HepG2 (cell line): ENCODE measurements around the gene DDR1. TPM values are rescaled to one million over a fixed set of nuclear protein-coding genes. Genes with fewer than 3 reads are reported as not detected.
A peak's percentile ranks its signal among the peaks of the same experiment; 100 is the strongest.

Experiments
- HOMEZ ChIP-seq: IDR thresholded peaks from 2 replicates; pipeline ENCODE4 v1.6.1; 2016; ENCODE audit warnings: low read depth
- KDM5B ChIP-seq: sonication (generic); formaldehyde crosslinking; IDR thresholded peaks from 2 replicates; pipeline ENCODE4 v1.4.0; 2020; ENCODE audit warnings: missing genetic modification reagents, mild to moderate bottlenecking, borderline replicate concordance
- MBNL3 ChIP-seq: fragments of 250-450 bp; sonication (Bioruptor Pico); conservative IDR thresholded peaks from 2 replicates; pipeline ENCODE4 v1.8.0; 2022; ENCODE audit warnings: mild to moderate bottlenecking, inconsistent platforms
- MLLT10 ChIP-seq: sonication (generic); formaldehyde crosslinking; IDR thresholded peaks from 2 replicates; pipeline ENCODE4 v1.4.0; 2020; ENCODE audit warnings: missing genetic modification reagents
- NFE2 ChIP-seq: sonication (generic); formaldehyde crosslinking; IDR thresholded peaks from 2 replicates; pipeline ENCODE4 v1.4.0; 2020; ENCODE audit warnings: missing genetic modification reagents
- NONO ChIP-seq, 2 experiments: fragments of 450-650 bp in 1 of 2; sonication (generic) in 1 of 2; formaldehyde crosslinking in 1 of 2; IDR thresholded peaks in 1 of 2; conservative IDR thresholded peaks in 1 of 2; 2 replicates each; pipeline versions ENCODE4 v1.6.1 to v1.8.0; 2017 to 2022; ENCODE audit warnings: mild to moderate bottlenecking in 1 of 2, missing genetic modification reagents in 1 of 2, moderate library complexity in 1 of 2
- PHF20 ChIP-seq: sonication (generic); formaldehyde crosslinking; IDR thresholded peaks from 2 replicates; pipeline ENCODE4 v1.5.0; 2020; ENCODE audit warnings: mild to moderate bottlenecking, missing genetic modification reagents
- PHF5A ChIP-seq: IDR thresholded peaks from one replicate; pipeline ENCODE4 v1.6.1; 2018; ENCODE audit warnings: low read depth, missing genetic modification reagents; ENCODE audit not compliant: unreplicated experiment
- POLR2AphosphoS5 ChIP-seq: IDR thresholded peaks from 2 replicates; pipeline ENCODE4 v1.6.1; 2012; ENCODE audit warnings: low read depth, low read length
- SAP130 ChIP-seq: IDR thresholded peaks from 2 replicates; pipeline ENCODE4 v1.6.1; 2016; ENCODE audit warnings: low read depth
- SNAI1 ChIP-seq: sonication (generic); formaldehyde crosslinking; IDR thresholded peaks from 2 replicates; pipeline ENCODE4 v1.5.0; 2020; ENCODE audit warnings: mild to moderate bottlenecking, missing genetic modification reagents, borderline replicate concordance
- SOX13 ChIP-seq, 3 experiments: fragments of 450-650 bp in 1 of 3; sonication (generic) in 1 of 3; formaldehyde crosslinking in 1 of 3; IDR thresholded peaks in 2 of 3; conservative IDR thresholded peaks in 1 of 3; 2 replicates each; pipeline versions ENCODE4 v1.5.0 to v1.6.1; 2016 to 2020; ENCODE audit warnings: antibody characterized with exemption in 1 of 3, mild to moderate bottlenecking in 1 of 3, missing compliant biosample characterization in 1 of 3, missing genetic modification reagents in 1 of 3, moderate library complexity in 1 of 3
- TCF7L2 ChIP-seq: IDR thresholded peaks from 2 replicates; pipeline ENCODE4 v1.6.1; 2011; ENCODE audit warnings: mild to moderate bottlenecking, low read depth, low read length, moderate library complexity
- THAP11 ChIP-seq: IDR thresholded peaks from 2 replicates; pipeline ENCODE4 v1.6.1; 2016; ENCODE audit warnings: missing biosample characterization, missing genetic modification reagents
- TOE1 ChIP-seq: sonication (generic); formaldehyde crosslinking; IDR thresholded peaks from 2 replicates; pipeline ENCODE4 v1.4.0; 2020; ENCODE audit warnings: mild to moderate bottlenecking, missing genetic modification reagents
- TP53 ChIP-seq: sonication (generic); formaldehyde crosslinking; conservative IDR thresholded peaks from 2 replicates; pipeline ENCODE4 v1.4.0; 2020; ENCODE audit warnings: missing genetic modification reagents
- ZBTB20 ChIP-seq: sonication (generic); formaldehyde crosslinking; IDR thresholded peaks from 2 replicates; pipeline ENCODE4 v1.8.1; 2023; ENCODE audit warnings: missing genetic modification reagents, low read depth, mild to moderate bottlenecking, borderline replicate concordance
- ZFYVE20 ChIP-seq: sonication (generic); formaldehyde crosslinking; IDR thresholded peaks from 2 replicates; pipeline ENCODE4 v1.8.0; 2023; ENCODE audit warnings: low read depth, mild to moderate bottlenecking, moderate library complexity, missing genetic modification reagents, borderline replicate concordance
- ZNF234 ChIP-seq: sonication (generic); formaldehyde crosslinking; conservative IDR thresholded peaks from 2 replicates; pipeline ENCODE4 v1.5.1; 2020; ENCODE audit warnings: mild to moderate bottlenecking, missing genetic modification reagents
- ZNF281 ChIP-seq: sonication (generic); formaldehyde crosslinking; IDR thresholded peaks from 2 replicates; pipeline ENCODE4 v1.4.0; 2020; ENCODE audit warnings: missing genetic modification reagents, borderline replicate concordance
- ZNF451 ChIP-seq: sonication (generic); formaldehyde crosslinking; IDR thresholded peaks from 2 replicates; pipeline ENCODE4 v1.5.0; 2020; ENCODE audit warnings: mild to moderate bottlenecking, missing genetic modification reagents
- ZNF501 ChIP-seq: sonication (generic); formaldehyde crosslinking; IDR thresholded peaks from 2 replicates; pipeline ENCODE4 v1.5.1; 2020; ENCODE audit warnings: mild to moderate bottlenecking, moderate library complexity, missing genetic modification reagents
- ZNF569 ChIP-seq: sonication (generic); formaldehyde crosslinking; IDR thresholded peaks from 2 replicates; pipeline ENCODE4 v1.5.0; 2020; ENCODE audit warnings: mild to moderate bottlenecking, missing genetic modification reagents, moderate library complexity, borderline replicate concordance
- ZNF605 ChIP-seq: sonication (generic); formaldehyde crosslinking; IDR thresholded peaks from 2 replicates; pipeline ENCODE4 v1.8.0; 2022; ENCODE audit warnings: mild to moderate bottlenecking, missing genetic modification reagents
- polyA plus RNA-seq, 8 experiments: library from polyadenylated mRNA; depleted of rRNA in 3 of 8; stranded (reverse) in 7 of 8; unstranded in 1 of 8; fragments of >200 nt; fragmentation: Illumina TruSeq in 4 of 8; extraction: Trizol in 4 of 8; gene quantifications; 2 replicates each; pipeline versions ENCODE4 v1.2.1 to v1.2.3, GENCODE V29; 2011 to 2016; ENCODE audit warnings: low read depth in 4 of 8, missing spikeins in 1 of 8, mixed read lengths in 1 of 8; ENCODE audit not compliant: insufficient read depth in 1 of 8
- total RNA-seq, 5 experiments: library from RNA; depleted of rRNA; stranded (reverse); fragments of >200 nt; fragmentation: Illumina TruSeq; extraction: Trizol; gene quantifications; 2 replicates each; pipeline ENCODE4 v1.2.3, GENCODE V29; 2016; ENCODE audit warnings: low read depth in 1 of 5
- TF ChIP-seq, protein P1 (sequence below): sonication (generic); formaldehyde crosslinking; IDR thresholded peaks from 2 replicates; pipeline ENCODE4 v1.4.0; 2020; ENCODE audit warnings: mild to moderate bottlenecking, missing genetic modification reagents

Gene DDR1
- total and polyA plus RNA-seq, 2 of the 13 experiments (the other 11 are each of a cell fraction or from before 2014, with no cell fraction given), result 16.7 to 20.2 TPM

DNA sequence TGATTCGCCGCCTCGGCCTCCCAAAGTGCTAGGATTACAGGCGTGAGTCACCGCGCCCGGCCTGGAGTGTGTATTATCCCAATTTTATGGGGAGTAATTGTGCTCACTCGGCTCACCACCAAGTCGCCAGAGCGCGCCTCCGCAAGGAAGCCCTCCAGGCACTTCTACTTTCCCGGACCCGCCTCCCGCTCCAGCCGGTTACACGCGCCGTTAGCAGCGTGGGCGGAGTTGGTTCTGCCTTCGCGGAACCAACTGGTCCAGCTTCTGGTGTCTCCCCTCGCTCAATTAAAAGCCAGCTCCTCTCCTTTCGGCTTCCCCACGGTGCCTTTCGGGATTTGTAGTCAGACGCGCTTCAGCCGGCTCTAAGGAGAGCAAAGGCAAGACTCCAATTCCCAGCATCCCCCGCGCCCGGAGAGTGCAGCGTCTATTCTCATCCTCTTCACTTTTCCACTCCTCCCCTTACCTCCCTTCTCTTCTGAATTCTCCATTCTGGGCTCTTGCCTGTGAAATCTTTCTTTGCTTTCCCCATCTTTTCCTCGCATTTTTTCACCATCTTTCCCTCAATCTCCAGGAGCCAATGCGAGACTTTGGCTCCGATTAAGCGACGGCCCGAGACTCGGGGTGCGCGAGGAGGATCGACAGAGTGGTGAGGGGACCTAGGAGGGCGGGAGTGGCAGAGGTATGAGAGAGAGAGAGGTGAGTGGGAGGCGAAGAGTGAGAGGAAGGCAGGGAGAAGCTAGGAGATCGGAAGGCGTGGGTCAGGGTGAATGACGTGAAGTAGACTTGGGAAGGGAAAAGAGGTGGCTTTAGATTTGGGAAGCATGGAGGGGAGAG is 23.7 kb downstream of the DDR1 start, which contains the start of gene GTF2H4 (continued):
- TF ChIP-seq NONO (IDR thresholded peaks at IDR 0.05) (no peak), NONO (CRISPR knock-in tag; conservative IDR thresholded peaks at IDR 0.05) (0 out of 2 replicates have a peak, but pooled peaks have one; percentile 24), PHF20 (CRISPR knock-in tag) (peak; percentile 90), KDM5B (CRISPR knock-in tag) (peak; percentile 79; the same call in 1 of the 2 replicates), ZNF451 (peak; percentile 52), MBNL3 (CRISPR knock-in tag) (no peak), SAP130 (CRISPR knock-in tag) (peak; percentile 96), MLLT10 (no peak), ZNF234 (CRISPR knock-in tag) (0 out of 2 replicates have a peak, but pooled peaks have one; percentile 30), TP53 (CRISPR knock-in tag) (no peak), HOMEZ (no peak), ZNF569 (CRISPR knock-in tag) (no peak), TCF7L2 (no peak), TOE1 (CRISPR knock-in tag) (no peak), ZNF501 (CRISPR knock-in tag) (peak; percentile 98), NFE2 (CRISPR knock-in tag) (no peak), SOX13 (IDR thresholded peaks at IDR 0.05) (peak; percentile 73; the same call in 1 of the 2 replicates), SOX13 (CRISPR knock-in tag; conservative IDR thresholded peaks at IDR 0.05 in 1 of 2, IDR thresholded peaks at IDR 0.05 in 1 of 2) (peak in 1 of 2 experiments; percentile 52; a peak in 2 of 4 replicates), ZNF281 (CRISPR knock-in tag) (no peak; the same call in none of the 2 replicates), THAP11 (peak; percentile 100), PHF5A (peak; percentile 90), ZNF605 (no peak; the same call in 1 of the 2 replicates), POLR2AphosphoS5 (peak; percentile 63), ZBTB20 (CRISPR knock-in tag) (peak; percentile 77), SNAI1 (CRISPR knock-in tag) (no peak), ZFYVE20 (CRISPR knock-in tag) (no peak)
- TF ChIP-seq, protein P1, sequence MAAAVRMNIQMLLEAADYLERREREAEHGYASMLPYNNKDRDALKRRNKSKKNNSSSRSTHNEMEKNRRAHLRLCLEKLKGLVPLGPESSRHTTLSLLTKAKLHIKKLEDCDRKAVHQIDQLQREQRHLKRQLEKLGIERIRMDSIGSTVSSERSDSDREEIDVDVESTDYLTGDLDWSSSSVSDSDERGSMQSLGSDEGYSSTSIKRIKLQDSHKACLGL, result no peak
